ENCODE data around the gene SYNPO2L. TPM values are rescaled to one million over a fixed set of nuclear protein-coding genes. Genes with fewer than 3 reads are reported as not detected.
"Not testable (repeated sequence)": the region's sequence is repeated elsewhere in the genome, so short reads cannot be mapped to it uniquely, and the experiment has no call there.

Gene SYNPO2L
- total RNA-seq, 1 donor = 0.10 TPM

DNA sequence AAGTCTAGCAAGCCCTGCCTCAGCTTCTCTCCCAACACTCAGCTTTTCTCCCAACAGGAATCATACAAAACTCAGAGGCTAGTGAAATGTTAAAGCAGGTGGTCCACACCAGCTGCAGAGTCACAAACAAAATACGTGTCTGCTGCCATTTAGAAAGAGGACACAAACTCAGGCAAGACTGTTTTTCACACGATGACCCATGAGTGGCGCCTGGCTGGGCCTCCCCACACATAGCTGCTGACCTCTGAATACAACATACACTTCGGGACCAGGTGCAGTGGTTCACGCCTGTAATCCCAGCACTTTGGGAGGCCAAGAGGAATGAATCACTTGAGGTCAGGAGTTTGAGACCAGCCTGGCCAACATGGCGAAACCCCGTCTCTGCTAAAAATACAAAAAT, 6.9 kb upstream of the SYNPO2L start:
- not testable (repeated sequence) for H3K9me3 ChIP-seq (ENCODE audit: low read depth, low read length); H3K4me1 ChIP-seq (ENCODE audit: insufficient read depth, low read length); H3K4me3 ChIP-seq (ENCODE audit: low read length); H3K27me3 ChIP-seq (ENCODE audit: insufficient read depth, low read length)

DNA sequence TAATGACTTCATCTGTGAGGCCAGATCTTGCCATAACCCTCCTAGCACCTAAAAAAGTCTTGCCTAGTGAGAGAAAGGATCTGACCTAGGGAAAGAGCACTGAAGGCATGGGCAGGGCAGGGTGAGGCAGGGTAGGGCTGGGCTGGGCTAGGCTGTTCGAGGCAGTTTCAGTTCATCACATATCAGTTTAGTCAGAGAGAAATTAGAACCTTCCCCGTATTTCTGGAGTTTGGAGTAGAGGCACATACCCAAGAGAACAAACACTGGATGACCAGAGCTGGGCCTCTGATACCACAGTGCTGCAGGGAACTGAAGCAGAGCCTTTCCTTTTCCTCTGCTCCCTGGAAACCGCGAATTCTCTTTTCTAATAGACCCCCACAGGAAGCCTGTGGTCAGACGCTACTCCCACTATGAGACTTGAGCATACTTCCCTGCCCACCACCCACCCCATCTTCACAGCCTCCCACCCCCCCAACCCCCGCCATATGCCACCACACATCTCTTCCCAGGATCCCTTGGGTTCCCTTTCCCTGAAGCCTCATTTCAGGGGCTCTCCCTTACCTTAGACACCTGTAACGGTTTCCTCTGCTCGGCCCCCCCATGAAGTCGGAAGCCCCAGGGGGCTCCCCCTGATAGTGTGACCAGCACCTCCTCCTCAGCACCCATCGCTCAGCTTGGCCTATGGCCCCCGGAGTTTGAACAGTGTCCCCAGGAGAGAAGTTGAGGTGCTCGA, 406 bp downstream of the SYNPO2L start:
- Histone ChIP-seq H3K27me3 (ENCODE audit: insufficient read depth, low read length) (no peaks in the 10 kb centered on the region), H3K4me3 (ENCODE audit: low read length) (no peak overlapping the region), H3K9me3 (ENCODE audit: low read depth, low read length) (no peaks in the 10 kb centered on the region), H3K4me1 (ENCODE audit: insufficient read depth, low read length) (peaks cover 4% of the 10 kb centered on the region)

DNA sequence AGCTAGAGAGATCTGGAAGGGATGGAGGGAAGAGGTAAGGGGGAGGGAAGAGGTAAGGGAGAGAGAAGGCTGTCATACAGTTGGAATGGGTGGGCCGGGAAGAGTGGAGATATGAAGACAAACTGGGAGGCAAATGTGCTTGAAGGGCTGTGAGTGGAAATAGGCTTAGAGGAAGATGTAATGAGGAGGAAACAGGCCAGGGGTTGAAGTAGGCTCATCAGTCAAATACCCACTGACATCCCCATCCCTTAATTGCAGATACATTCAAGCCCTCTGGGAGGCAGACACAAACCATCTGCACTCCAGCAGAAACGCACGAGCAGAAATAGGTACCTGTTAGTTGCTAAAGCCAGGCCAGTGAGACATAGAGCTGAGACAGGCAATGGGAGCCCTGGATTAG, 2.1 kb downstream of the SYNPO2L start:
- Histone ChIP-seq H3K4me3 (ENCODE audit: low read length) (no peak overlapping the region), H3K27me3 (ENCODE audit: insufficient read depth, low read length) (no peaks in the 10 kb centered on the region), H3K4me1 (ENCODE audit: insufficient read depth, low read length) (peaks cover 8% of the 10 kb centered on the region), H3K9me3 (ENCODE audit: low read depth, low read length) (no peaks in the 10 kb centered on the region)

DNA sequence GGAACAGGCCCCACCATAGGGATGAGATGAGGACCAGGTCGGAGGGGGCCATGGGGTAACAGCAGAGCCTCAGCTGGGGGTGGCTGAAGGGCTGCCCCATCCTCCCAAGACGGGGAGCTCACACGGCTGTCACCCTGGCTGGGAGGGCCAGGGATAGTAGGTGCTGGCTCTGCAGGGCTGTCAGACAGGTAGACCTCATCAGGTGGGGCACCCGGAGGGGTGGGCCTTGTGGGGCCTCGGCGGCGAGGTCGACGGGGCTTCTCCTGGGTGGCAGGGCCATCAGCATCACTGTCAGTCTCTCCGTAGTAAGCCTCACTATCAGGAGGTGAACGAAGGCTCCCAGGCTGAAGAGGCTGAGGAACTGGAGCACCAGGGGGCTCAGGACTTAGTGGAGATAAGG, 2.6 kb downstream of the SYNPO2L start:
- Histone ChIP-seq H3K4me3 (ENCODE audit: low read length) (no peak overlapping the region), H3K4me1 (ENCODE audit: insufficient read depth, low read length) (peaks cover 11% of the 10 kb centered on the region), H3K27me3 (ENCODE audit: insufficient read depth, low read length) (no peaks in the 10 kb centered on the region), H3K9me3 (ENCODE audit: low read depth, low read length) (no peaks in the 10 kb centered on the region)

DNA sequence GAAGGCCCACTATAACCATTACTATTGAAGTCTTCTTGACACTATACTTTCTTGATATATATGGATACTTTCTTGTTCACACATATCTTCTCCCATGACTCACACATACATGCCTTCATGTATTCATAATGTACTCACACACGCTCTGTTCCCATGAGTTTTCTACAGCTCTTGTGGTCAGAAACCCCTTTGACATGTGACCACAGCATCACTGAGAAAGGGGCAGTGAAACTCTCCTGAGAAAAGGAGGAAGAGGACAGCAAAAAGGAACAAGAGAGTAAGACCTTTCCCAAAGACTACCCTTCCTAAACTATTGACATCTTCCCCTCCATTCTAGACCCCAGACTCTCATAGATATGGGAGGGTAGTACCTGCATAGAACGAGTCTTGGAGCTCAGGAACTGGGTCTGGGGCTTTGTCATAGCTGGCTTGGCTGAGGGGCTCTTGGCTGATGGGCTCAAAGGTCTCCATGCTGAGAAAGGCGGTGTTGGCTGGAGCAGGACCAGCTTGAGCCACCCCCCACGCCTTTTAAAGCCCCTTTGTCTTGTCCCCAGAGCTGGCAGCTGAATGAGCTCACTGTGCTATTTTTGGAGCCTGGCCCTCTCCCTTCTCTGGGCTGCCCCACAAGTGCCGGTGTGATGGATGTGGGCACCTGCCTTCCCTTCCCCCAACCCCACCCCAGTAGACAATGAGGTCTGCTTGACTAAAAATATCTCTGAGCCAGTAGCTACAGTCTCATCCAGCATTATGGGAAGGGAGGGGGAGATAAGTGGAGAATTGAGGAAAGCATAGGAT, 5.1 kb downstream of the SYNPO2L start:
- no peaks in the 10 kb centered on the region for H3K9me3 ChIP-seq (ENCODE audit: low read depth, low read length)
- no peak overlapping the region for H3K4me3 ChIP-seq (ENCODE audit: low read length)
- H3K27me3 ChIP-seq (ENCODE audit: insufficient read depth, low read length) = no peaks in the 10 kb centered on the region
- peaks cover 18% of the 10 kb centered on the region for H3K4me1 ChIP-seq (ENCODE audit: insufficient read depth, low read length)

DNA sequence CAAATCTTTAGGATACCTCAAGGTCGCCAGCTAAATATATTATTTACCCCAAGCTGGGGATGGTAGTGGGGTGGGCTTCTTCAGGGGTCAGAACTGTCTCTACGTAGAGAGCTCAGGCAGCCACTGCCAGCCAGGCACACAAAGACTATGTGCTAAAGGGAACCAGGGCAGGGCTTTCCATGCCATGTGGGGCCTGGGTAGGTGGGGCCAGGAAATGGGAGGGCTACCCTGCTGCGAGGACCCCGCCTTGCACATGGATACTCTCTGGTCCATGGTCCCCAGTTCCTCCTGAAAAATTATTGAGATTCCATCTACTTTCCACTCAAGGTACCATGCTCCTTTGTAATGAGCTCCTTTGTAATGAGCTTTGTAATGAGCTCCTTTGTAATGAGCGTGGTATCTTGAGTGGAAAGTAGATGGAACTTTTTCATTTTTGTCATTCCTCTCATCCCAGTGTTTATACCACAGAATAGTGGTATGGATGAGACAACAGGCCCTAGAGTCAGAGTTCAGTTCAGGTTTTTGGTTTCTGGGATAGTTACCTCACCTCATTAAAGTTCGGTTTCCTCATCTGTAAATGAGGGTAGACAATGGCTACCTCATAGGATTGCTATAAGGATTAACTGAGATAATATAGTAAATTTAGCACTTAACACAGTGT, 5.8 kb downstream of the SYNPO2L start:
- Histone ChIP-seq H3K4me3 (ENCODE audit: low read length) (no peak overlapping the region), H3K4me1 (ENCODE audit: insufficient read depth, low read length) (peaks cover 18% of the 10 kb centered on the region), H3K9me3 (ENCODE audit: low read depth, low read length) (no peaks in the 10 kb centered on the region), H3K27me3 (ENCODE audit: insufficient read depth, low read length) (no peaks in the 10 kb centered on the region)

DNA sequence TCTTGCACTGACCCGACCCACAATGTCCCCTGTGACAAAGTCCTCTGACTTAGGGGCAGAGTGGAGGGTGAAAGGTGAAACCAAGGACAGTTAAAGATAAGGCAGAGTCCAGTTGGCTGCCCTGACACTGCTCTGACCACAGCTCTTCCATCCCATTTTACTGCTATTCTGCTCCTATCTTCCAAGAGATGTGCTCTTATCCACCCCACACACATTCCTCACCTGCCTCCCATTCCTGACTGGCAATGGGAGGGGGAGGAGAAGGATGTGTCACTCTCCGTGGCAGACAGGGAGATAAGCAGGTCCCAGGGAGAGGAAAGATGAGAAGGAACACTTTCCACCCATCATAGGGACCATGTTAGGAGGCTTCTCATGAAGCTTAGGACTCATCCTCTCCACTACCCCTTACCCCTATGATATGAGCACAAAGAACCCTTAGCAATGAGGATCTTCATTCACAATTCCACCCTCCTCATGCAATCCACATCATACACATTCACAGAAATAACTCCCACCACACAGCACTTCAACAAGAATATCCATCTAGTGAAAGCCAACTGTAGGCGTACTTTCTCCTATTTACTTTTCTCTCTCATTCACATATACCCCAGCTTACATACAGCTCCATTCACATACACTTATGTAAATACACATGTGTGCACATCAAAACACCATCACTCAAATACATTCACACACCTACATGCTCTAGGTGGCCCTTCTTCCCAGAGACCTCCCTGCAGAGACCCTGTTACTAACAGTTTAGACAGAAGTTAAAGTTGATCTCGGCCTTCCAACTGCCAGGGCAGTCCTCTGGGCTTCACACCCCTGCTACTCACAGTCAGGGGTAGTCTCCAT, 6.6 kb downstream of the SYNPO2L start:
- Histone ChIP-seq H3K9me3 (ENCODE audit: low read depth, low read length) (no peaks in the 10 kb centered on the region), H3K4me3 (ENCODE audit: low read length) (no peak overlapping the region), H3K27me3 (ENCODE audit: insufficient read depth, low read length) (no peaks in the 10 kb centered on the region), H3K4me1 (ENCODE audit: insufficient read depth, low read length) (peaks cover 18% of the 10 kb centered on the region)

DNA sequence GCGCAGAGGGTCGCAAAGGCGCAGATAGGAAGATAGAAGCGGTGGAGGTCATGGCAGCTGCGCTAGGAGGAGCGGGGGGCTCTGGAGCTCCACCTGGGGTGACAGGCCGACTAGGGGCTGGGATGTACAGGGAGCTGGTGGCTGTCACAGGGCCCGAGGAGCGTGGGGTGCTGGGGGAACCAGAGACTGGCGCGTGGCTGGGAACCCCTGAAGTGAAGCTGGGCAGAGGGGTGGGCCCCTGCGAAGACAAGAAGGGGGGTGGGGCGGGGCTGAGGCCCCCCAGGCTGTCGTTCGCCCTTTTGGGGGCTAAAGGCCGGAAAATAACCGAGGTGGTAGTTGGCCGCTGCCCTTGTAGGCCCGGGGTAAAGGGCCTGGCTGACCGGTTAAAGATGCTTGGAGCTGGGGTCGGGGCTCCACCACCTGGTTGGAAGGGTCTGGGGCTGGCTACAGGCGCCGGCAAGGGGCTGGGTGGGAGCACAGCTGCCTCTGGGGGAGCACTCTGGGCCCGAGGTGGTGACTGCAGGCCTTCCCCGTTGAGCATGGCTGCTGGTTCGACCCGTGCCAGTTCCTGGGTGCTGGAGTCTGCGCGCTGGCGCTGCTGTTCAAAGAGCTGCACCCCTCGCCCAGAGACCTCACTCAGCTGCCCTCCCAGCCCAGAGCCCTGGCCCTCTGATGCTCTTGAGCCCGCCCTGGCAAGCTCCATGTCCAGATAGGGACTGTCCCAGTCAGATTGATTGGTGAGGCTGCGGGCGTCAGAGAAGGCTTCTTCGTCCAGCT, 7.8 kb downstream of the SYNPO2L start:
- H3K9me3 ChIP-seq (ENCODE audit: low read depth, low read length) = no peaks in the 10 kb centered on the region
- H3K4me3 ChIP-seq (ENCODE audit: low read length) = peak overlapping the region; percentile 49
- no peaks in the 10 kb centered on the region for H3K27me3 ChIP-seq (ENCODE audit: insufficient read depth, low read length)
- H3K4me1 ChIP-seq (ENCODE audit: insufficient read depth, low read length) = peaks cover 22% of the 10 kb centered on the region

DNA sequence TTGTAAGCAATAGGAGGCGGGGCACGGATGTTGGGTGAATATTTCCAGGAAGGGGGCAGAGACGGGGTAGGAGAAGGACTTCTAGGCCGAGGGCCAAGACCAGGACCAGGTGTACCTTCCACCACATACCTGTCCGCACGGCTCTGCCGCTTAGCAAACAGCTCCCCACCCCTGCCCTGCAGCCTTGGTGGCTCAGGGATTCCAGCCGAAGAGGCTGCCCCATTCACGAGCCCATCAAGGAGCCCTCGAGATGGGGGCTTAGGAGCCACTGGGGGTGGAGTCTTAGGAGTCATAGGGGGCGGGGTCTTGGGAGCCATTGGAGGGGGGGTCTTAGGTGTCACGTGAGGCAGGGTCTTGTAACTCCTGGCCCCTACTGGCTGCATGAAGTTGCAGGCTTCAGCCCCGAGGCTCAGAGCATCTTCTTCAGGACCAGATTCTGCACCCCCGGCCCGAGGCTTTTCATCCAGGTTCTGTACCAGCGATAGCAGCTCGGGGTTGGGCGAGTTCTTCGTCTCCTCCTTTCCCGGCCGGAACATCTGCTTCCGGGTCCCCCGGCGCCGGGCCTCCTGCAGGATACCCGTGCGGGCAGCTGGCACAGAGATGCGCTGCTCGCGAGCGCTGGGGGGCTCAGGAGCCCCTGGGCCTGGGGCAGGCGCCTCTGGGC, 8.5 kb downstream of the SYNPO2L start:
- peak overlapping the region; percentile 49 for H3K4me3 ChIP-seq (ENCODE audit: low read length)
- H3K9me3 ChIP-seq (ENCODE audit: low read depth, low read length) = no peaks in the 10 kb centered on the region
- no peaks in the 10 kb centered on the region for H3K27me3 ChIP-seq (ENCODE audit: insufficient read depth, low read length)
- peaks cover 22% of the 10 kb centered on the region for H3K4me1 ChIP-seq (ENCODE audit: insufficient read depth, low read length)

DNA sequence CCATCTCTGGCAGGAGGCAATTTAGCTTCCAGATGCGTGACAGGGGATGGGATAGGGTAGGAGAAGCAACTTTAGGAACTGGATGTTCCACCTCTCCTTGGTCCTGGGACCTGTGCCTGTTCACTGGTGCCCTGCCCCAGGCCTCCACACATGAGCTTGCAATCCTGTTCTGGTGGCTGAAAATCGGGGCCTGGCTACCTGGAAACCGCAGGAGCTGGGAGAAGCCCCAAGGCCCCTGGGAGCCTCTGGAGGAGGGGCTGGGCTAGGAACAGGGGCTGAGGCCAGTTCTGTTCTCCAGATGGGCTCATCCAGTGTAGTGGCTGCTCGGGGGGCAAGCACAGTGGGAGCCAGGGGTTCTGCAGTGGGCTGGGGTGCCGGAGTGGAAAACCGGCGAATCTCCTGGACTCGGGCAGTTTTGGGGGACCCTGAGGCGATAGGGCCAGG, 9.2 kb downstream of the SYNPO2L start:
- H3K27me3 ChIP-seq (ENCODE audit: insufficient read depth, low read length) = no peaks in the 10 kb centered on the region
- no peak overlapping the region for H3K4me3 ChIP-seq (ENCODE audit: low read length)
- H3K9me3 ChIP-seq (ENCODE audit: low read depth, low read length) = no peaks in the 10 kb centered on the region
- peaks cover 22% of the 10 kb centered on the region for H3K4me1 ChIP-seq (ENCODE audit: insufficient read depth, low read length)

DNA sequence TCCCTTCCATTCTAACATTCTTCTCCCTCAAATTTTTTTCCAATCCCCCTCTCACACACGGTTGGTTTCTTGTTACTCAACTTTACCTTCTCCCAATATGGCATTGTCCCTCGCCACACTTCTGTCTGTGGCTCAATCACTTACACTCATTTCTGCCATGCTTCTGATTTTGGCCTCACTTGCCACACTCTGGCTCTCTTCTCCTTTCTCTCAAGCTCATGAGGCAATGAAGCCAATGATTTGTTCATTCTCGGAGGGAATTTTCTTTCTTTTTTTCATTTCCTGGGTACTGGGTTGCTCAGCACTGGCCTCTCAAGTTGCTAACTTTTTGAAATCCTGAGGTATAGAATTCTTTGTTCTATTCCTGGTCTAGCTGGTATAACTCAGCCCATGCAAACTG, 10.6 kb downstream of the SYNPO2L start:
- Histone ChIP-seq H3K4me1 (ENCODE audit: insufficient read depth, low read length) (peaks cover 16% of the 10 kb centered on the region), H3K9me3 (ENCODE audit: low read depth, low read length) (no peaks in the 10 kb centered on the region), H3K27me3 (ENCODE audit: insufficient read depth, low read length) (no peaks in the 10 kb centered on the region), H3K4me3 (ENCODE audit: low read length) (no peak overlapping the region)

DNA sequence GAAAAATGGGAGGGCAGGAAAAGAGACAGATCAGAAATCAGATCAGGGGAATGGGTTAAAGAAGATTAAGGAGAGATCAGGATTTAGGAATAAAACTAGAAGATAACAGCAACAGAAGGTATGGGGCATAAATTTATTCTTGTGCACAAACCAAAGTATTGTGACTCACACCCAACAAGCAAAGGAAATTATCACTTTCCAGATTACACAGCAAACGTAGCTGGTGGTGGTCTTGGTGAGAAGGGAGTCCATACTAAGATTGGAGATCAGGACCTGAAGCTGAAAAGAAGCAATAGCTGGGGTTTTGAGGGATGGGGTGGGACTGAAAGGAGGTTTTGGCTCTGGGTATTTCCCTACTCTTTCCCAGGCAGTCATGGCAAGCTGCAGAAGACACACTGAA, 11.1 kb downstream of the SYNPO2L start:
- no peaks in the 10 kb centered on the region for H3K27me3 ChIP-seq (ENCODE audit: insufficient read depth, low read length)
- no peaks in the 10 kb centered on the region for H3K9me3 ChIP-seq (ENCODE audit: low read depth, low read length)
- H3K4me1 ChIP-seq (ENCODE audit: insufficient read depth, low read length) = peaks cover 13% of the 10 kb centered on the region
- H3K4me3 ChIP-seq (ENCODE audit: low read length) = no peak overlapping the region

DNA sequence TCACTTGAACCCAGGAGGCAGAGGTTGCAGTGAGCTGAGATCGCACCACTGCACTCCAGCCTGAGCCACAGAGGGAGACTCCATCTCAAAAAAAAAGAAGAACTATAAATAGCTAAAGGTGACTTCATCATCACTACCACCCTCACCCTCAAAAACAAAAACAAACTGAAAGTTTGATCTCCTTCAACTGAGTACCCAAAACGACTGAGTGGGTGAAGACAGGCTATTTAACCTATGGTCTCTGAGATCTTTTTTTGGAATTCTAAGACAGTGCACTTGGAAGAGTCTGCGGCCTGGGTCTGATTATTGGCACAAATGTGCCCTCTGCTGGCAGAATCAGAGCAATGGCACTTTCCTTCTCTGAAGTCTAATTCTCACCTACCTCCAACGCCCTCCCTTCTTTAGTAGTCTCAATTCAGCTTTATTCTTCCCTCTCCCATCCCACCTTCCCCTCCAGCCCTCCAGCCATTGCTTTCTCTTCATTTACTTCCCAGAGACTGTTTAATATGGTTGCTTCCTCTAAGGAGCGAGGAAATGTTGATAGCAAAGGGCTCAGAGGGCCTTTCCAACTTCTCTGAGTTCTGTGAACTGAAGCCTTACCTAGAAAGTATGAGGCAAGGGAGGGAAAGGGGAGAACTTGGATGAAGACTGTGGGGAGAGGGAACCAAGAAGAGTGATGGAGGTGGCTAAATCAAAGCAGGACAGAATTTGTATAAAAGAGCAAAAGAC, 11.7 kb downstream of the SYNPO2L start:
- Histone ChIP-seq H3K9me3 (ENCODE audit: low read depth, low read length) (no peaks in the 10 kb centered on the region), H3K27me3 (ENCODE audit: insufficient read depth, low read length) (no peaks in the 10 kb centered on the region), H3K4me3 (ENCODE audit: low read length) (no peak overlapping the region), H3K4me1 (ENCODE audit: insufficient read depth, low read length) (peaks cover 13% of the 10 kb centered on the region)

Data from mononuclear cell (primary cell).